Body of pancreas (tissue), 4 donors: ENCODE results near the gene ID4. TPM values are rescaled to one million over a fixed set of nuclear protein-coding genes. Genes with fewer than 3 reads are reported as not detected.
A peak's percentile ranks its signal among the peaks of the same experiment; 100 is the strongest.
"Not testable (repeated sequence)": the region's sequence is repeated elsewhere in the genome, so short reads cannot be mapped to it uniquely, and the experiment has no call there.

Source experiments
- ATAC-seq: fragments of 150-250 bp; one replicate; pipeline ENCODE4 v1.9.1; 2016
- DNase-seq, 4 donors: peaks; one replicate each; pipeline ENCODE4 v3.0.0-alpha.2; 2019
- H3K27ac ChIP-seq, 4 donors: fragments of 200-600 bp; sonication (generic); 1 replicate in 3 of 4; 2 replicates in 1 of 4; pipeline versions ENCODE4 v1.5.1 to v1.6.1; 2016 to 2019; ENCODE audit warnings: mild to moderate bottlenecking in 1 of 4, mixed read lengths in 1 of 4, moderate library complexity in 1 of 4
- H3K27me3 ChIP-seq, 2 donors: fragments of 200-600 bp; sonication (generic); one replicate each; pipeline ENCODE4 v1.6.0; 2016; ENCODE audit warnings: mild to moderate bottlenecking in 1 of 2
- H3K36me3 ChIP-seq, 2 donors: fragments of 200-600 bp; sonication (generic); replicated peaks in 1 of 2; 2 replicates each; pipeline ENCODE4 v1.5.1; 2016; ENCODE audit warnings: low read depth in 2 of 2; ENCODE audit not compliant: insufficient read depth in 1 of 2
- H3K4me1 ChIP-seq: fragments of 200-600 bp; sonication (generic); one replicate; pipeline ENCODE4 v1.6.0; 2016
- H3K4me3 ChIP-seq, 2 donors: fragments of 200-600 bp; sonication (generic); 1 replicate in 1 of 2; 2 replicates in 1 of 2; pipeline ENCODE4 v1.5.1; 2016 to 2019
- H3K9me3 ChIP-seq, 3 donors: fragments of 200-600 bp; sonication (generic); 1 replicate in 2 of 3; 2 replicates in 1 of 3; pipeline ENCODE4 v1.5.1; 2016
- CTCF ChIP-seq, 7 experiments: fragments of 450-650 bp in 4 of 7; fragments of 200-600 bp in 3 of 7; sonication (generic) in 3 of 7; IDR thresholded peaks; one replicate each; pipeline ENCODE4 v1.5.1; 2016 to 2019; ENCODE audit warnings: antibody characterized with exemption in 7 of 7
- POLR2A ChIP-seq, 3 donors: fragments of 450-650 bp; IDR thresholded peaks; one replicate each; pipeline ENCODE4 v1.6.1; 2016; ENCODE audit warnings: antibody characterized with exemption in 3 of 3, mild to moderate bottlenecking in 2 of 3
- WGBS, 2 donors: methylation state at CpG; one replicate each; pipeline ENCODE4 v1.1.5; 2017; 5-methylcytosine and 5-hydroxymethylcytosine counted together
- intact Hi-C: fragments of 100-400 bp; cut with DNase I; formaldehyde crosslinking; loops from one replicate; pipeline ENCODE4 v1.15.1; 2023
- total RNA-seq, 2 donors: library from RNA; depleted of rRNA; stranded (reverse); fragments of >200 nt; gene quantifications; one replicate each; pipeline ENCODE4 v1.1.0, GENCODE V29; 2016

ID4 gene
- total RNA-seq, 2 donors from 2014 or later, result 53.7 to 72.5 TPM

GRCh38 chr6:19851241-19852089 lies 14.3 kb downstream of the ID4 start:
- no peaks in the 10 kb centered on the region for H3K9me3 ChIP-seq
- peaks cover 6% of the 10 kb centered on the region for H3K4me1 ChIP-seq
- H3K4me3 ChIP-seq, result no peak overlapping the region
- WGBS, 2 donors, result 28 to 31% methylated on average over 10 of the region's 10 CpGs
- DNase-seq, result peak; percentile 39 to 76 (median 52)
- peak; percentile 97 for ATAC-seq
- TF ChIP-seq POLR2A (IDR thresholded peaks at IDR 0.05), result no peak
- TF ChIP-seq CTCF (IDR thresholded peaks at IDR 0.05), result peak; percentile 82 to 97 (median 89)
- H3K27me3 ChIP-seq, result no peaks in the 10 kb centered on the region
- no peaks in the 10 kb centered on the region for H3K36me3 ChIP-seq
- H3K27ac ChIP-seq, result peak overlapping the region in 3 of 4 donors; percentile 25 to 46 (median 44)
- intact Hi-C loops, result loop anchor here (10.0 kb wide), 1 partner anchor 857 kb away; no protein-coding TSS in a partner anchor

GRCh38 chr6:19852090-19852457 lies 14.9 kb downstream of the ID4 start:
- ATAC-seq (no peak), DNase-seq (no peak)
- TF ChIP-seq POLR2A (IDR thresholded peaks at IDR 0.05) (no peak), CTCF (IDR thresholded peaks at IDR 0.05) (no peak)
- no peaks in the 10 kb centered on the region for H3K27me3 ChIP-seq
- peaks cover 6% of the 10 kb centered on the region for H3K4me1 ChIP-seq
- no peaks in the 10 kb centered on the region for H3K9me3 ChIP-seq
- intact Hi-C loops, result loop anchor here (10.0 kb wide), 1 partner anchor 857 kb away; no protein-coding TSS in a partner anchor
- H3K4me3 ChIP-seq, result no peak overlapping the region
- H3K36me3 ChIP-seq, result no peaks in the 10 kb centered on the region
- H3K27ac ChIP-seq, result peak overlapping the region in 1 of 4 donors; percentile 25
- 76 to 82% methylated on average over 2 of the region's 2 CpGs for WGBS, 2 donors

GRCh38 chr6:19852927-19853326 lies 15.8 kb downstream of the ID4 start:
- Histone ChIP-seq H3K4me1 (peaks cover 6% of the 10 kb centered on the region), H3K27ac (no peak overlapping the region), H3K36me3 (no peaks in the 10 kb centered on the region), H3K4me3 (no peak overlapping the region), H3K27me3 (no peaks in the 10 kb centered on the region), H3K9me3 (no peaks in the 10 kb centered on the region)
- DNase-seq (no peak), ATAC-seq (no peak)
- 53 to 73% methylated on average over 6 of the region's 6 CpGs for WGBS, 2 donors
- intact Hi-C loops, result loop anchor here (10.0 kb wide), 1 partner anchor 858 kb away; no protein-coding TSS in a partner anchor
- no peak for TF ChIP-seq POLR2A (IDR thresholded peaks at IDR 0.05)
- no peak for TF ChIP-seq CTCF (IDR thresholded peaks at IDR 0.05)

- H3K4me1 ChIP-seq, result peaks cover 10% of the 10 kb centered on the region
- H3K36me3 ChIP-seq, H3K9me3 ChIP-seq, H3K4me3 ChIP-seq, H3K27ac ChIP-seq, H3K27me3 ChIP-seq, ATAC-seq, DNase-seq: not testable (repeated sequence)
- intact Hi-C loops, result loop anchor here (10.0 kb wide), 1 partner anchor 860 kb away; no protein-coding TSS in a partner anchor
- 95 to 98% methylated on average over 13 to 42 of the region's 43 CpGs for WGBS, 2 donors
Observed at GRCh38 chr6:19854421-19855015, 17.3 kb downstream of the ID4 start.

- Histone ChIP-seq H3K4me1 (peaks cover 20% of the 10 kb centered on the region), H3K36me3 (no peaks in the 10 kb centered on the region), H3K27ac (no peak overlapping the region), H3K27me3 (no peaks in the 10 kb centered on the region), H3K9me3 (no peaks in the 10 kb centered on the region), H3K4me3 (no peak overlapping the region)
- intact Hi-C loops, result loop anchor here (10.0 kb wide), 1 partner anchor 861 kb away; no protein-coding TSS in a partner anchor
- DNase-seq, result no peak
- 80 to 82% methylated on average over 8 of the region's 8 CpGs for WGBS, 2 donors
- ATAC-seq, result no peak
- TF ChIP-seq CTCF (IDR thresholded peaks at IDR 0.05) (no peak), POLR2A (IDR thresholded peaks at IDR 0.05) (no peak)
Observed at GRCh38 chr6:19855536-19855935, 18.4 kb downstream of the ID4 start.
